Mononuclear cell (primary cell): ENCODE results near the gene PERM1. TPM values are rescaled to one million over a fixed set of nuclear protein-coding genes. Genes with fewer than 3 reads are reported as not detected.
"Not testable (repeated sequence)": the region's sequence is repeated elsewhere in the genome, so short reads cannot be mapped to it uniquely, and the experiment has no call there.

Source experiments
- H3K27me3 ChIP-seq: 2 replicates; pipeline ENCODE4 v1.6.0; 2011; ENCODE audit warnings: low read length, control low read depth; ENCODE audit not compliant: insufficient read depth
- H3K4me1 ChIP-seq: 2 replicates; pipeline ENCODE4 v1.5.1; 2011; ENCODE audit warnings: mild to moderate bottlenecking, low read length, control low read depth; ENCODE audit not compliant: insufficient read depth
- H3K4me3 ChIP-seq: 2 replicates; pipeline ENCODE4 v1.5.1; 2011; ENCODE audit warnings: mild to moderate bottlenecking, low read length, moderate library complexity
- H3K9me3 ChIP-seq: 2 replicates; pipeline ENCODE4 v1.5.1; 2011; ENCODE audit warnings: low read depth, mild to moderate bottlenecking, control low read depth, low read length
- total RNA-seq: library from RNA; depleted of rRNA; stranded (reverse); fragments of >200 nt; gene quantifications from one replicate; pipeline ENCODE4 v1.2.3, GENCODE V29; 2012

PERM1 gene
- total RNA-seq, 1 donor, result 0.10 TPM

DNA sequence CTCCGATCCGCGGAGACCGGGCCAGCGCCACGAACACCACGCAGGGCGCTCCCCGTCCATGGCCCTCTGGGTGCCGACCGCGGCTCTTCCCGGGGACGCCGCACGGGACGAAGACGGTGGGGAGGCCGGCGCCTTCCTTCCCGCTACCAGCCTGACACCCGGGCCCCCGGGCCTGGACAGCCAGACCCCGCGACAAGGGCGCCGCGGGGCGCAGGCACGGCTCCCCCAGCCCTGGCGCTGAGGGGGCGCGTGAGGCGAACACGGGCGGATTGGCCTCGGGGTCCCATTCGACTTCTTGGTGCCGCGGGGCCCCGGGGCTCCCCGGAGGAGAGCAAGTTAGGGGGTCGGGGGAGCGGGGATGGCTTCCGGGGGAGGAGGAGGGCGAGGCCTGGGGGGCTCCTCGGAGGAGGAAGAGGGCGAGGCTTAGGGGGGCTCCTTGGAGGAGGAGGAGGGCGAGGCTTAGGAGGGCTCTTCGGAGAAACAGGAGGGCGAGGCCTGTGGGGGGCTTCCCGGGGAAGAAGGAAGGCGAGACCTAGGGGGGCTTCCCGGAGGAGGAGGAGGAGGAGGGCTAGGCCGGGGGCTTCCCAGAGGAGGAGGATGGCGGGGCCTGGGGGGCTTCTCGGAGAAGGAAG, 22.0 kb downstream of the PERM1 start:
- Histone ChIP-seq H3K4me3 (peak overlapping the region; percentile 41), H3K4me1 (peaks cover 36% of the 10 kb centered on the region), H3K9me3 (no peaks in the 10 kb centered on the region), H3K27me3 (no peaks in the 10 kb centered on the region)

DNA sequence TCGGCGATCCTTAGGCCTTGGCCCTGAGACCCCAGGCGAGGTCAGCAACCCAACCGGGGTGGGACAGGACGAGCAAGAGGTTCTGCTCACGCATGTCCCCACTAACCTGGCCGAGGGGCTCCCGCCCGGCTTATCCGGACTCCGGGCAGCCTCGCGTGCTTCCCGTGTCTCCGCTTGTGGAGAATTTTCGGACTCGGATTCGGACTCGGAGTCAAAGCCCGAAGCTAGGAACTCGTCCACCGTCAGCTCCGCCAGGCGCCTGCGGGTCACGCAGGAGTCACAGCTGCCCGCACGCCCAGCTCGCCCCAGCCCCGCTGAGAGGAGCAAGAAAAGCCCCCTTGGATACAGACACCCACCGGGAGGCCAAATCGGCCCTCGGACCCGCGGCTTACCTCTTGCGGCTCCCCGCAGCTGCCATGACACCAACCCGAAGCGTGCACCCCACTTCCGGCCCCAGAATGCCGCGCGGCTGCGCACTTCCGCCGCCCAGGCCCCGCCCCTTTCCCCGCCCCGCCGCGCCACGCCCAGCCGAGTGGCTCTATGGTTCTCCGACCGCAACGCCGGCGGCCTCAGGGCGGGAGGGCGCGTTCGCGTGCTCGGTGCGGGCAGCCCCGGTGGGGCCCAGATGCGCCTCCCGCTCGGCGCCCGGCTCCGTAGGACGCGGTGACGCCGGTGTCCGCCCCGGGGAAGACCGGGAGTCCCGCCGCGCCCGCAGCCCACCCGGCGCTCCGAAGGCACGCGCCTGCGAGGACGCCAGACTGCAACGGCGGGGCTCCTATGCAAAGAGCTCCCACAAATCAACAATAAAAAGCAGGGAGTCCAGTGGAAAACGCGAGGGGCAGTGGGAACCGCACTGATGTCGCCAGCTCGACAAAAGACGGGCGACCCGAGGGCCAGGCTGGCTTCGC, 22.8 kb downstream of the PERM1 start, which contains the start of gene NOC2L:
Gene NOC2L (minus strand): TSS at position 434 of the 908 bp plus-strand sequence. CDS start 16 bp downstream, at position 418.
- H3K27me3 ChIP-seq, result no peaks in the 10 kb centered on the region
- no peaks in the 10 kb centered on the region for H3K9me3 ChIP-seq
- H3K4me3 ChIP-seq, result peak within 1 kb of the TSS; percentile 97
- H3K4me1 ChIP-seq, result peaks cover 36% of the 10 kb centered on the region

DNA sequence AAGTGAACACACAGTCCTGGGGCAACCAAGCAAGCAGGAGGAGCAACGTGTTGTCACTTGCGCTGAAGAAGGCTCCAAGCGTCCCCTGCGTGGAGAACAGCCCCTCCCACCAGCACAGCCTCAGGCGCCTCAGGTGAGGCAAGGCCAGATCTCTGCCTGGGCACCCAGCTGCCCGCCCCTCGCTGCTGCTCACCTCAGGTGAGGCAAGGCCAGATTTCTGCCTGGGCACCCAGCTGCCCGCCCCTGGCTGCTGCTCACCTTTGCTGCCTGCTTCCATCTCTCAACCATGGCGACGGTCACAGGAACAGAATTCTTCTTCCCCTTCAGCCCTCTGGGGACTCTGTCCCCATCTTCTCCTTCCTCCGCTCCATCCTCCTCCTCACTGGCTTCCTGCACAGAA, 25.3 kb downstream of the PERM1 start:
- no peaks in the 10 kb centered on the region for H3K27me3 ChIP-seq
- peaks cover 36% of the 10 kb centered on the region for H3K4me1 ChIP-seq
- no peak overlapping the region for H3K4me3 ChIP-seq
- H3K9me3 ChIP-seq, result no peaks in the 10 kb centered on the region

DNA sequence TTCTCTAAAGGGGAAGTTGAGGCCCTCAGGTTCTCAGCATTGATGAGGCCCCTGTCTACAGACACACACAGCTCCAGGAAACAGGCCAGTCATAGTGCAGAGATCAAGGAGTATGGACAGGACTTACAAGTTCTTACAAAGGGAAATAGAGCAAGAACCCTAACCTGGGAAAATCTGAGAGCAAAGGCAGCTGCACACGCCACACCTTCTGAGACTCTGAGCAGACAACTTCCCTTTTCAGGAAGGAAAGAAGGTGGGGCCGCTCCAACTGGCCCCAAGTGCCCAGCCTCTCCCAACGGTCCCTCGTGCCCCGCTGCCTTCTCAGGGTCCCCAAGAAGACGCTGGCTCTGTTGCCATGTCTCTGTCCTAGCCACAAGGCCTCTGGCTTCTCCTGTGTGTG, 26.4 kb downstream of the PERM1 start:
- H3K9me3 ChIP-seq, result no peaks in the 10 kb centered on the region
- peaks cover 31% of the 10 kb centered on the region for H3K4me1 ChIP-seq
- H3K27me3 ChIP-seq, result no peaks in the 10 kb centered on the region
- no peak overlapping the region for H3K4me3 ChIP-seq

DNA sequence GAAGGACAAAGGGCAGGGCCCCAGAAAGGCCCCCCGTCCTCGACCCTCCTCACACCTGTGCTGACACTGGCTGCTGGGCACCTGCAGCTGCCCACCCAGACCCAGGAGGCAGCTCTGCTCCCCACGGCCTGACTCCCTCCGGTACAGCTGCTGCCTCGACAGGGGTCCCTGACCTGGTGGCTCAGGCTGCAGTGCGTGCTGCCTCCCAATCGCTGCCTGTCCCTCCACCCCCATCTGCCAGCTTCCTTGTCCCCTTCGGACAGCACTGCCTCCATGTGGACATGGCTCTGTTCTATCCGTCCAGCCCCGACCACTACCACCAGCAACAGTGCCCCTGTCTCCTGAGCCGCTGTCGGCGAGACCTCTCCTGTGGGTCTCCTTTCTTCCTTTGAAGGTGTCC, 27.0 kb downstream of the PERM1 start:
- H3K9me3 ChIP-seq, result no peaks in the 10 kb centered on the region
- H3K4me1 ChIP-seq, result peaks cover 31% of the 10 kb centered on the region
- H3K27me3 ChIP-seq, result no peaks in the 10 kb centered on the region
- H3K4me3 ChIP-seq, result no peak overlapping the region

DNA sequence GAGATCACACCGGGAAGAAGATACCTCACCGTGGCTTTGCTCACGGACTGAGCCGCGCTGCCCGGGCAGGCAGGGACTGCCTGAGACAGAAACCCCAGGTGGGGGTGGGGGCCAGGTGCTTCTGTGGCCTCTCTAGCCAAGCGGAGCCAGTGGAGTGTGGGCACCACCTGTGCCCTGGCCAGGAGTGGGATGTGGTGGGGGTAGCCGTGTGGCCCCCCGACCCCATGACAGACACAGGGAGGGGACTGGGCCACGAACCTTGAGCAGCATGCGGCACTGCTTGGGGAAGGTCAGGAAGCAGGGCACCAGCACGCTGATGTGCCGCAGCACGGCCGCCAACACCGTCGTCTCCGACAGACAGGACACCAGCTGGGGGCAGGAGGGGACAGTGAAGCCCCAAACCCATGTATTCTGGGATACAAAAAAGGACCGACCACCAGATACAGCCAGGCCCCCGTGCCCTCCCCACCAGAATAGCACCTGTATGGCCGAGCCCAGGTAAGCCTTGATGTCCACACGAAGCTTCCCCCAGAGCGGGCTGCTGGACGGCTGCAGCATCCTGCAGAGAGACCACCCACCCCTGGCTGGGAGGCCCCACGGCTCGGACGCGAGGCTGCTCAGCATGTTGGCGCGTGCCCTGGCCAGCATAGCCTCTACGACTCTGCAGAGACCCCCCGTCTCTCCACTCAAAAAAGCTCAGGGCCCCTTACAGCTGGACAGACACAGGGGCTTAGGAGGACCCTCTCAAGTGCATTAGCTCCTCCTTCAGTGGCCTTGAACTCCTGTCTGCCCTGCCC, 28.2 kb downstream of the PERM1 start:
- H3K9me3 ChIP-seq, result no peaks in the 10 kb centered on the region
- no peaks in the 10 kb centered on the region for H3K27me3 ChIP-seq
- no peak overlapping the region for H3K4me3 ChIP-seq
- peaks cover 25% of the 10 kb centered on the region for H3K4me1 ChIP-seq

DNA sequence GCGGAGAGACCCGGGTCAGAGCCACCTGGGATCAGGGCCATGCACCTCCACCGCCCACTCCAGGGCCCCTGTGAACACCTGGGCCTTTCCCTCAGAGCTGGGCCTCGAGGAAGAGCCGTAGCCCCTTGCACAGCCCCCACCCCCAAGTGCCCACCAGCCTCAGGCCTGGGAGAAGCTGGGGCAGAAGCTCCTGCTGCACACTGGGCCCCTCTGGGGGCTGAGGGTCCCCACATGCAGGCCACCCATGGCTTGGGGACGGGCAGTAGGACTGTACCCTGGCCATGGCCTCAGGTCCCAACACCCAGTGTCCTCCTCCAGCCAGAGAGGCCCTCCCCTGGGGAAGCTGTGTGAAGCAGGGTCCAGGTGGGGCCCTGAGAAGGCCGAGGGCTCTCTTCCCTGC, 29.3 kb downstream of the PERM1 start:
- H3K4me3 ChIP-seq, result no peak overlapping the region
- no peaks in the 10 kb centered on the region for H3K9me3 ChIP-seq
- no peaks in the 10 kb centered on the region for H3K27me3 ChIP-seq
- H3K4me1 ChIP-seq, result peaks cover 14% of the 10 kb centered on the region

DNA sequence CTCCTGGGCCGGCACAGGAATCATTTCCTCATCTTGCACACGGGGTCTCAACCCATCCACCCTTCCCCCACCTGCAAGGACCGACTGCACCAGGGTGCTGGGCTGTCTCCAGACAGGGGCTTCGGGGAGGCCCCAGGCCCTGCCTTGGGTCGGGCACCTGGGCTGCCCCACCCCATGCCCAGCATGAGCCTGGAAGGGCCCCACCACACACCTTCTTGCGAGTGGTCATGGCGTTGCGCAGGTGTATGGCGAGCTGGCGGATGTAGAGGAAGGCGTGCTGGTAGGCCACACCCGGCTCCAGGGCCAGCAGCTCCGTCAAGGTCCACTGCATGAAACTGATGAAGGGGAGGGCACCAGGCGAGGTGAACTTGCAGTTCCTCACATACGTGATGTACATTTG, 29.7 kb downstream of the PERM1 start:
- peaks cover 9% of the 10 kb centered on the region for H3K4me1 ChIP-seq
- no peaks in the 10 kb centered on the region for H3K9me3 ChIP-seq

DNA sequence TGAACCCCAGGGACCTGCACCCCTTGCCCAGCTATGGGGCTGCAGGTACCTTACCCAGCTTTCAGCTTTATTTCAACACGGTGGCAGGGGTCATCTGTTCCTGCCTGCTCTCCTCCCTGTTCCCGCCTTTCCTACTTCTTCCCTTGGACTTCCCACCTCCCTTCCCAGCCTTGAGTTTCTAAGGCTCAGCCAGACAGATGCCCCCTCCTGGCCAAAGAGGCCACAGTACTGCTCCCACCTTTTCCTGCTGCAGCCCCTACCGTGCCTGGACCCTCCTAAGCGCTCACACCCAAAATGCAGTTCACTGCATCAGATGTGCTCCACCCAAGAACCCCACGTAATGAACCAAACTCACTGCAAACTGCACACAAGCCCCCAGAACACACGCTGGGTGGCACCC, 30.5 kb downstream of the PERM1 start:
- Histone ChIP-seq H3K4me3 (no peak overlapping the region), H3K9me3 (no peaks in the 10 kb centered on the region), H3K4me1 (peaks cover 4% of the 10 kb centered on the region), H3K27me3 (no peaks in the 10 kb centered on the region)

More for the DNA sequence above, 29.7 kb downstream of the PERM1 start:
- H3K4me3 ChIP-seq, result no peak overlapping the region
- H3K27me3 ChIP-seq, result no peaks in the 10 kb centered on the region

DNA sequence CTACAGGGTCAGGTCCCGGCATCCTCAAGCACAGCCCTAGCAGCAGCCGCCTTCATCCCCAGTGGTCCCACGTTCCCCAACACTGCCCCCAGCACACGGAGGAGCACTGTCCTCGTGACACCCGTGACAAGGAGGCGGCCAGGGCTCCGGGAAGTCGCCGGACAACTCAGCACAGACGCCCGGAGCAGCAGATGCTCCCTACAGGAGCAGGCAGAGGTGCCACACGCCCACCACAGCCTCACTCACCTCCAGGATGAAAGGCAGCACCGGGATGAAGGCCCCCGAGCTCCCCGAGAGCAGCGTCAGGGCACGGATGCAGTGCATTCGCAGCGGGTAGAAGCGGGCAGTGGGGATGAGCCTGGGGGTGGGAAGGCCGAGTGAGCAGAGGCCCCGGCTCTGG, 31.0 kb downstream of the PERM1 start:
- Histone ChIP-seq H3K9me3 (no peaks in the 10 kb centered on the region), H3K27me3 (no peaks in the 10 kb centered on the region), H3K4me3 (no peak overlapping the region), H3K4me1 (peaks cover 4% of the 10 kb centered on the region)

DNA sequence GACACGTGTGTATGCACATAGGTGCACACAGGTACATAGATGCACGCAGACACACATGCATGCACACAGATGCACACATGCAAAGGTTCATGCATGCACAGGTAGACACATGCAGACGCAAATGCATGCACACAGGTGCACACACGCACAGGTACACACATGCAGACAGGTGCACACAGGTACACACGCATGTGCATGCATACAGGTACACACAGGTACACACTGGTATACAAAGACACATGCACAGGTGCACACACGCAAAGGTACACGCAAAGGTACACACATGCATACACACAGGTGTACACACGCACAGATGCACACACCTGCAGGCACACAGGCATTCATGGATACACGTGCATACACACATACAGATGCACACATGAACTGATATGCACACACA, 31.6 kb downstream of the PERM1 start:
- Histone ChIP-seq H3K9me3 (no peaks in the 10 kb centered on the region), H3K4me1 (no peaks in the 10 kb centered on the region), H3K27me3 (no peaks in the 10 kb centered on the region), H3K4me3 (no peak overlapping the region)

DNA sequence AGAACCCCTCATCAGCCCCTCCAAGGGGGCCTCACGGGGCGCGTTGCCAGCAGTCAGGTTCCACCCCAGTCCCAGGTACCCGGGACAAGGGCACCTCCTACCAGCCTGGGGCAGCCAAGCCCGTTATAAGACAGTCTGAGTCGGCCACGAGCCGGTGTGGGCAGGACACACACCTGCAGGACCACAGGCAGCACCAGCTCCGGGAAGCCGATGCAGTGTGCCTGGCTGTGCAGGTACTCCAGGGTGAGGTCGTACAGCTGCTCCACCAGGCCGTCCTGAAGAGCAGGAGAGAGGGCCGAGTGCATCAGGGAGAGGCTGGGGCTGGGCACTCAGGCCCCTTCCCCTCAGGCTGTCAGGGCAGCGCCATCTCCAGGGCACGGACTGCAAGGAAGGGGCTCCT, 33.9 kb downstream of the PERM1 start:
- peaks cover 3% of the 10 kb centered on the region for H3K27me3 ChIP-seq
- H3K9me3 ChIP-seq, result no peaks in the 10 kb centered on the region
- H3K4me1 ChIP-seq, result no peaks in the 10 kb centered on the region
- H3K4me3 ChIP-seq, result no peak overlapping the region

DNA sequence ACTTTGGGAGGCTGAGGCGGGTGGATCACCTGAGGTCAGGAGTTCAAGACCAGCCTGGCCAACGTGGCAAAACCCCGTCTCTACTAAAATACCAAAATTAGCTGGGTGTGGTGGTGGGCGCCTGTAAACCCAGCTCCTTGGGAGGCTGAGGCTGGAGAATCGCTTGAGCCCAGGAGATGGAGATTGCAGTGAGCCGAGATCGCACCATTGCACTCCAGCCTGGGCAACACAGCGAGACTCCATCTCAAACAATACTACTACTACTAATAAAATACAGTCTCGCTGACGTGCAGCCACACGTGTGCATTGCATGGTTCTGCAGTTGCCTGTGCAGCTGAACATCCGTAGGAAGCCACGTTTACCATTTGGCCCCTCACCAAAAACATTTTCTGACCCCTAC, 35.1 kb downstream of the PERM1 start:
- H3K9me3 ChIP-seq, H3K4me3 ChIP-seq, H3K27me3 ChIP-seq, H3K4me1 ChIP-seq: not testable (repeated sequence)

DNA sequence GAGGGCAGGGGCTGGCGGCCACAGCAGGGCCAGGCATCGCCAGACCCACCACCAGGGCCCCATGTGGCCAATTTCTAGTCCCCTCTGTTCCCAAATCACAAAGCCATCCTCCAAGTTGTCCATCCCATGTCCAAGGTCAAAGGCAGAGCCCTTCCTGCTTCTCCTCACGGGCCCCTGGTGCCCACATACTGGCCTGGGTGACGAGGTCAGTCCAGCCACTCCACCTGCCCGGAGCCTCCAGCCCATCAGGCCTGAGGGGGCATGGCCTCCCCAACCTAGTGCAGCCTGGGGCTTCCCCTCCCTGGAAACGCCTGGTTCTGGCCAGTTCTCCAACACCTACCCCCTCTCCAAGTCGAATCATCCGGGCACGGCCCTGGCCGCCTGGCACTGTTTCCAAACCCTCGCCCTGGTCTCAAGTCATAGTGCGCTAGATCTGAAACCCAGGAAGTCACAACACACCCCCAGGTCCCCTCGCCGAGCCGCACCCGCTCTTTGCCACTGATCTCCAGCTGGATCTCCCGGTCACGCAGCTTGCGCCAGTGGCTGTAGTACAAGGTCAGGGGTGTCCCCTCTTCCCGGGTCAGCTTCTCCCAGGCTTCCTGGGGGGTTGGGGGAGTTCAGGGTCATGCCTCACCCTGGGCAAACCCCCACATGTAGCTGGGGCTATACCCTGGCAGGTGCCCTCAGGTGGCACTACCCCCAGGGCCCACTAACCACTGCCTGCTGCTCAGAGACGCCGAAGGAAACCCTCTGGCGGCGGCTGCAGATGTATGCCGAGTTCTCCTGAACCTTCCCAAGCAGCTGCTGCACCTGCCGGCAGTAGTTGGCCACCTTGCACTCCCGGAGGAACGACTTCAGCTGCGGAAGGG, 36.0 kb downstream of the PERM1 start:
- peaks cover 12% of the 10 kb centered on the region for H3K27me3 ChIP-seq
- no peak overlapping the region for H3K4me3 ChIP-seq
- H3K4me1 ChIP-seq, result peaks cover 5% of the 10 kb centered on the region
- H3K9me3 ChIP-seq, result no peaks in the 10 kb centered on the region
